Dermis microvascular lymphatic vessel endothelial cell (primary cell): Measurements from ENCODE around the gene RNU6-1. TPM values are rescaled to one million over a fixed set of nuclear protein-coding genes. Genes with fewer than 3 reads are reported as not detected.
A peak's percentile ranks its signal among the peaks of the same experiment; 100 is the strongest.

ENCODE experiments used
- DNase-seq, 2 donors: peaks; one replicate each; pipeline versions ENCODE4 v3.0.0 to v3.0.0-alpha.2; 2010; ENCODE audit warnings: low read depth in 2 of 2
- total RNA-seq: library from RNA; depleted of rRNA; stranded (reverse); fragments of >200 nt; gene quantifications from 2 replicates; pipeline ENCODE4 v1.2.1, GENCODE V29; 2014

The RNU6-1 gene
- total RNA-seq, 1 donor from 2014 or later = not detected

DNA sequence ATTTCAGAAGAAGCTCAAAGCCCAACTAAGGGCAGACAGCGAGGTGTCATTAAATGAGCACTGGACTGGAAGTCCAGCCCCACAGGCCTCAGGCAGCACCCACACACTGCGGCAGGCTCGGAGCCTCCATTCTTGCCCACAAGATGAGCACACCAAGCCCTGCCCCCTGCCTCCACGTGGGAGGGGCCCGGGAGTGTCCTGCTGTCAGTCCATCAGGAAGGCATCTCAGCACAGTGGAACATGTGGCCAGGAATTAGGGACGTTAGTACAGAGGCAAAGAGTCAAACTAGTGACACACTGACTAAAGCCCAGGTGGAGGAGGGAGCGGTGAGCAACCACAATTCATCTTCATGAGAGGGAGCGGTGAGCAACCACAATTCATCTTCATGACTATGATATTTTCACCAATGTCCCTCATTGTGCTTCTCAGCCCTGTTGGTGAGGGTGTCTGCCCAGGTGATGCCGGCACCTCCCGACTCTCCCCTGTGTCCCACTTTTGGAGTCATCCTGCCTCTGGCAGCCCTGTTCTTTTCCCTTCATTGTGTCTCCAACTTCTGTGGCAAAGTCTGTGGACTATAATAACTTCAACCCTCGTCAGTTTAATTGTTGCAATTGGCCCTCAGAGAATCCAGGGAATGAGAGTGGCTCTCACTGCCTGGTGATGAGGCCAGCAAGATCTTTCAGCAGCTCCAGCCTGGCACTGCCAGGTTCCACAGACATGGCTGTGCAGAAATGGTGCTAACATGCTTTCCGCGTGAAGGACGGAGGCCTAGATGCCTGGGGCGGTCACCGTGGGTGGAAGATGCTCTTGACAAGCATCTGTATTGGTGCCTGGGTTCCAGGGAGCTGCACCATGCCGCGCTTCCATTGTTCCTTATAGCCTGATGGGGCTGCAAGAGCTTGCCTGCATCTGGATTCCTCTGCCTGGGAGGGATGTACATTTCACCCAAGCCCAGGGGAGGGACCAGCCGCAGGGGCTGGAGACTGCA is 37.6 kb downstream of the RNU6-1 start:
- DNase-seq = no peak

GRCh38 chr15:67801142-67801541 is 38.7 kb downstream of the RNU6-1 start:
- no peak for DNase-seq

- peak in 1 of 2 donors; percentile 36 for DNase-seq
These were observed 40.0 kb downstream of the RNU6-1 start for GRCh38 chr15:67799801-67800205.

DNA sequence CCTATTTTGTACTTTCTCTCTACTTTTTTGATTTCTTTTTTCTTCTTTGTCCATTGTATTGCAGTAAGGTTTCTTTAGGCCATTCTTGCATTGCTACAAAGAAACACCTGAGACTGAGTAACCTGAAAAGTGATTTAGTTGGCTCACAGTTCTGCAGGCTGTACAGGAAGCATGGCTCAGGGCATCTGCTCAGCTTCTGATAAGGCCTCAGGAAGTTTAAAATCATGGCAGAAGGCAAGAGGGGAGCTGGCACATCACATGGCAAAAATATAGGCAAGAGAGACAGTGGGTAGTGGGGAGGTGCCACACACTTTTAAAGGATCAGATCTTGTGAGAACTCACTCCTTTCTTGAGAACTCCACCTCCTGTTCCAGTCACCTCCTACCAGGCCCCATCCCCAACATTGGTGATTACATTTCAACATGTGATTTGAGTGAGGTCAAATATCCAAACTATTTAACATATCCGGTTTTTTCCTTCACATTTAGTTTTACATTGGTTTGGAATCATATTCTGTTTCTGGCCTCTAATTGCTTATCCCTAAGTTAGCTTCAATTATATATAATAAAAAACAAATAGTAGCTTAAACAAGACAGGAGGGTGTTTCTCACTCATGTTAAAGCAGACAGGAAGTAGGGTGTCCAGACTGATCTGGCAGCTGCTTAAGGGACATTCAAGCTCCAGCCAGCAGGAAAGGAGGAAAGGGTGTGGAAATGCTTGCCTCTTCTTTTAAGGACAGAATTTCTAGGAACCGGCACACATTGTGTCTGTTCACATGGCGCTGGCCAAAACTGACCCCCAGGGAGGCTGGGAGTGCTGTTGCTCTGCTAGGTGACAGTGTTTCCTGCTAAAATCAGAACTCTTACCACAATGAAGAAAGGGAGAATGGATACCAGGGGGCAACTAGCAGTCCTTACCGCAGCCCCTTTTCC is 43.4 kb downstream of the RNU6-1 start:
- DNase-seq = peak in 1 of 2 donors; percentile 59

GRCh38 chr15:67794832-67795574 is 44.8 kb downstream of the RNU6-1 start:
- no peak for DNase-seq

GRCh38 chr15:67792250-67792942 is 47.4 kb downstream of the RNU6-1 start:
- DNase-seq = no peak

DNA sequence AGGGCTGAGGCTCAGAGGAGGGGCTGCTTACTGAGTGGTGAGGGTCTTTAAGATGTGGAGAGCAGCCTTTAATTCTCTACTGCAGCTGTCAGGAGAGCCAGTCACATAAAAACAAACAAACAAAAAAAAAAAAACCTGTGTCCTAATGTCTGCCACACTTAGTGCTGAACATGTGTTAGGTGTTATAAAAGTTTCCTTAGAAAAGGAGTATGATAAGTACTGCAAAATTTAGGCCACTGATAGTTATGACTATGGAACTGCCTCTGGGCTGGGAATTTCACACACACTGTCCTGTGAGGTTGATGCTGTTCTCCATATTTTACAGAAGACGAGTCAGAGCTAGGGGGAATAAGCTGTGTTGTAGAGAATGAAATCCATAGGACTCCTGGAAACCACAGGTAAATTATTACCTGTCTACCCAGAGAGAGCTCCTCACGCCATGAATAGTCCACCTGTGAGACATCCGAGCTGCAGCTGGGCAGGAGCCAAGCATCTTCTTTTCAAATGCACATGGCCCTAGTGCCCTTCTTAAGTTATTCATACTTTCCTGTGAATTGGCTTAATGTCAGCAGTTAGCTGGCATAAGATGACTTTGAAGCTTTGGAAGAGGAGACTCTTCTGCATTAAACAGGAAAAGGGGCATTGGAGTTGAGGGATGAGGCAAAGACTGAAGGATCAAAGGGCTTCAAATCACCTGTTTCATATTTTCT is 49.1 kb downstream of the RNU6-1 start:
- DNase-seq = no peak

Other genes starting within 250 kb of the RNU6-1 start
- gene SKOR1, start 14.5 kb downstream of the RNU6-1 start, total RNA-seq = under 0.01 TPM in 2 replicates
- gene PIAS1, start 214.3 kb upstream of the RNU6-1 start, total RNA-seq = 8.1 and 13.8 TPM in 2 replicates